HuH-7.5 (cell line): Measurements from ENCODE around the gene BMP2.

Experiments used
- DNase-seq: peaks from one replicate; pipeline ENCODE4 v3.0.0; 2011; ENCODE audit warnings: low spot score

Gene BMP2

DNA sequence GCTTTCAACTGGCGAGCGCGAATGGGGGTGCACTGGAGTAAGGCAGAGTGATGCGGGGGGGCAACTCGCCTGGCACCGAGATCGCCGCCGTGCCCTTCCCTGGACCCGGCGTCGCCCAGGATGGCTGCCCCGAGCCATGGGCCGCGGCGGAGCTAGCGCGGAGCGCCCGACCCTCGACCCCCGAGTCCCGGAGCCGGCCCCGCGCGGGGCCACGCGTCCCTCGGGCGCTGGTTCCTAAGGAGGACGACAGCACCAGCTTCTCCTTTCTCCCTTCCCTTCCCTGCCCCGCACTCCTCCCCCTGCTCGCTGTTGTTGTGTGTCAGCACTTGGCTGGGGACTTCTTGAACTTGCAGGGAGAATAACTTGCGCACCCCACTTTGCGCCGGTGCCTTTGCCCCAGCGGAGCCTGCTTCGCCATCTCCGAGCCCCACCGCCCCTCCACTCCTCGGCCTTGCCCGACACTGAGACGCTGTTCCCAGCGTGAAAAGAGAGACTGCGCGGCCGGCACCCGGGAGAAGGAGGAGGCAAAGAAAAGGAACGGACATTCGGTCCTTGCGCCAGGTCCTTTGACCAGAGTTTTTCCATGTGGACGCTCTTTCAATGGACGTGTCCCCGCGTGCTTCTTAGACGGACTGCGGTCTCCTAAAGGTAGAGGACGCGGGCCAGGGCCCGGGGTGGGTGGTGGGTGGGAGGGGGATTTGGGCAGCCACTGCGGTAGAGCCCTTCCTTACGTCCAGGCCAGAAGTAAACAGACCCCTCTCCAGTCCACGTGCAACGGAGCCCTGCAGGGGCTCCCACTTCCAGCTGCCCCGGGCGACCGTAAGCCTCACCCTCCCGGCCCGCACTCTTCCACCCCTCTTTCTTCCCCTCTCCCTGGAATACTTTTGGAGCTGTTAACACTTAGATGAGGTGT is 998 bp downstream of the BMP2 start:
- DNase-seq: peak; percentile 34

DNA sequence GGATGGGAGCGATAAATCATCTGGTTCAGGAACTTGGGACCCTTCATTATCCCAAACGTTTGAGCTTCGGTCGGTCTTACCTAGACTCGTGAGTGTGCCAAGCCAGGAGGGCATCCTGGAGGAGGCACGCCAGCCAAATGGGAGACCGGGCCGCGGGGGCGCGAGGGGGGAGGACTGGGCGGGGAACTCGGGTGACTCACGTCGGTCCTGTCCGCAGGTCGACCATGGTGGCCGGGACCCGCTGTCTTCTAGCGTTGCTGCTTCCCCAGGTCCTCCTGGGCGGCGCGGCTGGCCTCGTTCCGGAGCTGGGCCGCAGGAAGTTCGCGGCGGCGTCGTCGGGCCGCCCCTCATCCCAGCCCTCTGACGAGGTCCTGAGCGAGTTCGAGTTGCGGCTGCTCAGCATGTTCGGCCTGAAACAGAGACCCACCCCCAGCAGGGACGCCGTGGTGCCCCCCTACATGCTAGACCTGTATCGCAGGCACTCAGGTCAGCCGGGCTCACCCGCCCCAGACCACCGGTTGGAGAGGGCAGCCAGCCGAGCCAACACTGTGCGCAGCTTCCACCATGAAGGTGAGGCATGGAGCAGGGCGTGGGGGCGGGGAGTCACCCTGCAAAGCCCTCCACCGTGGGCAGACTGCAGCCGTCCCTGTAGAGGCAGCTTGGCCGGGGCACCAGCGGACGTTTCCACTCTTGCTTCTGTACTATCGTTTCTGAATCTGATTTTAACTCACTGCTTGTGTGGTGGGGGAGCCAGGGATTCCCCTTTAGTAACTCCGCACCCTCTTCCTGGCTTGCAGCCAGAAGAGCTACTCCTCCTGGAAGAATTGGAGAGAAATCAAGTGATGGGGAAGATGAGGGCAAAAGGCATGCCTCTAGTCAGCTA is 2.7 kb downstream of the BMP2 start:
- peak; percentile 71 for DNase-seq

DNA sequence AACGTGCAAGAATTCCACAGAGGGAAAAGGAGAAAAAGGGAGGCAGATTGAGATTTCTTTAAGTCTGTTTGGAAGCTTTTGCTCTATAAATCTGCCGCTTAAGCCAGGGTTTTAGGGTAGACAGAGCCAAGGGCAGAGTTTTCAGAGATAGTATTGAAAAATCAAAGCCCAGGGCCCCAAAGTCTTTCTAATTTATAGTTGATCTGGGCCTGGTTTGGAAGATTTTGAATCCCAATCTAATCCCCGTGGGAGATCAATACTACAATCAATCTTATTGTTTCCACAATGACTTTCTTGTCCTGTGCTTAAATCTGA is 3.3 kb downstream of the BMP2 start:
- no peak for DNase-seq

DNA sequence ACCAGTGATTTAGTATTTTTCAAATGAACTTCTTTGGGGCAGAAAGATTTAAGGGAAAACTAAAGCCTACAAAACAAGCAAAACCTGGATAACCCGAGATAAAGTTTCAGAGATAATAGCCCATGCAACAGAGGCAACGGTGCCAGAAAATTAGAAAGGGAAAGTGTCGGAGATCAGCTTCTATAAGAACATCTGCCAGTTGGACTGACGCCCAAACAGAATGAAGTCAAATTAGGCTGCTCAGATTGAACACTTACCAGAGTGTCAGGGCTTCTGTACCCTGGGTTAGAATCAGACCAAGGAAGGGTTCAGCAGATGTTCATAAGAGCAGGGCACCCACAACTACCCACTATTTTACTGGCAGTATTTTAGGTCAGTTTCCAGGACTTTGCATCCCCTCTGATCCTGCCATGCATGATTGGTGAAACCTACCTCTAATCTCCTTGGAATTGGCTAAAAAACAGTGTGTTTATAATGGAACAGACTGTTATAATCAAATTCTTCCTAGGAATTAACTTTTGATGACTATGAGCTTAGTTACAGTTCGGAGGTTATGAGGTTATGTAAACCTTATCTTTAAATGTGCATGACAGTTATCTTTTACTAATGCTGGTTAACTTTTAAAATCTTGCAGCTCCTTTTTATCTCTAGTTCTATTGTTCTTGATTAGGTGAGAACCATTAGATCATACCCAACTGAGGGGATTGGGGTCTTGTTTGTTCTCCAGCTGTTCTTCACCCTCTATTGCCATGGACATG is 13.1 kb downstream of the BMP2 start:
- no peak for DNase-seq

DNA sequence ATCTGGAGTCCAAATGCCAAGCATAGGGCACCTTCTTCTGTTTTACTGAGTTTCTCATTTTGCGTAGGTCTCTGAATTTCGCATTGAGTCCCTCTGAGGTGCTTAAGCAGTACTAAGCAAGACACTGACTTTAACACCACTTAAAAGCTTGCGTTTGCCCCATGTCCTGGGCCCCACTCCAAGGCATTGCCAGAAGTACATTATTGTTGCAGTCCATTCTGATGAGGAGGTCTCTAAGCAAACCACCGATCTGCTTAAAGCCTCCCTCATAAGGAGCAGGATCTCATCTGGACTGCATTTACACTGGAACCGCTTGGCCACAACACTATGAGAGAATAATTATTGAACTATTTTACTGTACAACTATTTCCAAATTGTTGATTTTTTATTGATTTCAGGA is 16.3 kb downstream of the BMP2 start:
- no peak for DNase-seq

DNA sequence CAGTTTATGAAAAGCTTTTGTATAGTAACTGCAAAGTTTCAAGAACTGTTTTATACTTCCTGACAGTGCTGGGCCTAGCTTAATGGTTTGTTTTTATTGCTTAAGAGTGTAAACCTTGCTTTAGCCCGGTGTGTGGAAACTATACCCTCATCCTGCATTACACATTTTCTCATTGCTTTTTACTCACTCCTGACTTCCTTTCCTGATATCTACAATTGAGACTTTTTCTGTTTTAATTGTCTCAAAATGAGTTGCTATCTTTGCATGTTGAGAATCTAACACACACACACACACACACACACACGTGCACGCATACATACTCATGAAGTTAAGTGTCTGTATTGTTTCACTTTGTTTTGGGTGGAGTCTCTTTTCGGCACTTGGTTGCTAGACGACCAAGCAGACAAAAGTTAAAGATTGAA is 16.7 kb downstream of the BMP2 start:
- no peak for DNase-seq

DNA sequence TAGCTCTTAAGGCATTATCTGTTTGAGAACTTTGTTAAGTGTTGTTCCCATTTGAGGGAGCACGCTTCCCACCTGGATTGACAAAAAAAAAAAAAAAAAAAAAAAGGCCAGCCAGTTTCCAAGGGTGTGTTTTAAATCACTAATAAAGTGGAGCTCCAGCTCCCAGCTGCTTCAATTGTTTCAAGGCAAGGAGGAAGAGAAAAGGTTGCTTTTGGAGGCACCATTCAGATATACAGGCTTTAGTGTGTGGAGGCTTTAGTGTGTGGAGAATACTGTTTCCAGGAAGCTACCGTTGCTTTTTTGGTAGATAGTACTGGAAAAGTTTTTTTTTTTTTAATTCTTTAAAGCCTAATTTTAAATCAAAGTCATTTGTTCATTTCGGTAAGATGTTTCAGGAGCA is 17.3 kb downstream of the BMP2 start:
- no peak for DNase-seq

DNA sequence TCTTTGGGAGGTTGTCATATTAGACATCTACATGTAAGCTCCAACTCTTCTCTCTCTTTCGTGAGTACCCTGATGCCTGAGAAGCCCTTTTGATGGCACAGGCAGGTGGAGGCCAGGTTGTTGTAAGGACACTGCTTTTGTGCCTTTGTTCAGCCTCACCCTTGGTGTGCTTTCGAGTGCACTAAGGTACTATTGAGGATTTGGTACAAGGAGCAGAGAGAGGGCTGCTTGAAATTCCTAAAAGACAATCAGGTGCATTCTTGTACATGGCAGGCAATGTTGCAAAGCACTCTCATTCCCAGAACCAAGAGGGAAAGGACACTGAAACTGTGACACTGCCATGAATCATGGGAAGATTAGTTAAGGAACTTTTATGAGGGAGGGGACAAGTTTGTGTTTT is 19.1 kb downstream of the BMP2 start:
- DNase-seq: no peak

DNA sequence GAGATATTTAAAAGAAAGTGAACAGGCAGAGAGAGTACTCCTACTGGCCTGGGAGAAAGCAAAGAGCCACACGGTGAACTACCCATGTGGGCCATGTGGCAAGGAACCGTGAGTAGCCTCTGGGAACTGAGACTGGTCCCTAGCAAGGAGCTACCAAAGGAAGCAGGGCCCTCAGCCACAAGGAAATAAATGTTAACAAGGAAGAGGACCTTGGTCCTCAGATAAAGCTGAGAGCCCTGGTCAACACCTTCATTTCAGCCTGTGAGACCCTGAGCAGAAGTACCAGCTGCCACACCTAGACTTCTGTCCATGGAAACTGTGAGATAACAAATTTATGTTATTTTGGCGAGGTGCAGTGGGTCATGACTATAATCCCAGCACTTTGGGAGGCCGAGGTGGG is 25.3 kb downstream of the BMP2 start:
- no peak for DNase-seq

DNA sequence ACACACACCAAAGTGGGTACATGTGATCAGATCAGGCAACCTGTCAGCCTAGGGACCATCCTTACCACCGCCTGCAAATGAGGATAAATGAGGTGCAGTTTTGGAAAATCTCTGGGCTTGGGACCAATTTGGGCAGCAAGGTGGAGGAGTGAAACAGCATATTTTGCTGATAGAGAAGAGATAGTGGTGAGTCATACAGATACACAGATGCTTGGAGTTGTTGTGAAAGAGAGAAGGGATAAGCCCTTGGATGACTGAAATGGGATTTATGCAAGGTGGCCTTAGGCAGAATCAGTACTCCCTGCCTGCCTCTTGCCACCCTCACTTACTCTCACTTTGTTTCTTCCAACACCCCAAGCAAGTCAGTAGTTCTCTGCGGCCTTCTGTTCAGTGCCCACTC is 34.7 kb downstream of the BMP2 start:
- DNase-seq: no peak

DNA sequence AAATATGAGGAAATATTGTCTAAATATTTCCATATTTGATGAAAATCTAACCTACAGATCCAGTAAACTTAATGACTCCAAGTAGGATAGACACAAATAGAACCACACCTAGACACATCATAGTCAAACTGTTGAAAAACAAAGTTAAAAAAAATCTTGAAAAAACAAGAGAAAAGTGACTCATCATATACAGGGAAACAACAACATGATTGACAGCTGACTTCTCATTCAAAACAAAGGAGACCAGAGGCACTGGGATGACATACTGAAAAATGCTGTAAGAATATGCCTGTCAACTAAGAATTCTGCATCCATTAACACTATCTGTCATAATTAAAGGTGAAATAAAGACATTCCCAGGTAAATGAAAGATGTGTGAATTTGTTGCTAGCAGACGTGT is 38.8 kb downstream of the BMP2 start:
- DNase-seq: no peak

DNA sequence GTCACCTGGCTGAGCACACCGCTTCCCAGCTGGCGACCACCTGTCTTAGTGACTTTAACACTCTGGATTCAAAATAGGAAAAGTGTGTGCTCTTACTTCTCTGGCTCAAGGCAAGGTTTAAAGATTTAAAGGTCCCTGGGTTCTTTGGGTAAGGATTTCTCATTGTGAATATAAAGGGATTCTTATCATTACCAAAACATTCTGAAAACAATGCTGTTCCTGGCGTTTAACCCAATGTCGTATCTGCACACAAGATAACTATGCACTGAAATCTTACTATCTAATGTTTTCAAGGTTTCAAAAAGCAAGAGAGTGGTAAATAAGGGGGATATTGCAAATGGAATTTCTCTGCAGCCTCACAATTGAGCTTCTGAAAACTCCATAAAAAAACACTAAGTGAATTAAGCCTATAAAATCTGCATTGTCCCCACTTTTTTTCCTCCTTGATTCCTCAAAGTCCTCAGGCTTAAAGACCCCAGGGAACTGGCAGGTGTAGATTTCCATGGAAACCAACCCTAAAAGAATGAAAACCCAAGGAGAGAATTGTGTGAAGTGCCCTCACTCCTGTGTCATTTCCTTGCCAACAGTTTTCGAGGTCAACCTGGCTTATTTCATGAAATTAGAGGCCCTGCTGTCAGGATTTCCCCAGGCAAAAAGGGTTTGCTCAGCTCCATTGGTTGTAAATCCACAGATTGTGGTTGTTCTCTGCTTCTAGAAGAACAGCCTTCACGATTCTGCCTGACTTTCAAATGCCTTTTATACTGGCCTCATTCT is 44.0 kb downstream of the BMP2 start:
- no peak for DNase-seq

DNA sequence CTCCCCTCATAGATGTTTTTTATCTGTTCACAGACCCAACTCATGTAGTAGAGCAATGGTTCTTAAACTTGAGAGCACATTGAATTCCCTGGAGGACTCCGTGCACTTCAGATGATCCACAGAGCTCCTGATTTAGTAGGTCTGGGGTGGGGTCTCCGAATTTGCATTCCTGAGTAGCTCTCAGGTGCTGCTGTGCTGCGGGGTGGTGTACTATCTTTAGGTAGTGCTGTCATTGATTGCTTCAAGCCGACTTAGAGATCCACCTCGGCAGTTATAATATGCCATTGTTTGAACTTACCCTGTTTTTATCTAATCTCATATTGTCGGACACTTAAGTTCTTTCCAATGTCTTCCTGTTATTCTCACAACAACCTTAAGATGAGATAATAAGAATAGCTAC is 45.0 kb downstream of the BMP2 start:
- no peak for DNase-seq

DNA sequence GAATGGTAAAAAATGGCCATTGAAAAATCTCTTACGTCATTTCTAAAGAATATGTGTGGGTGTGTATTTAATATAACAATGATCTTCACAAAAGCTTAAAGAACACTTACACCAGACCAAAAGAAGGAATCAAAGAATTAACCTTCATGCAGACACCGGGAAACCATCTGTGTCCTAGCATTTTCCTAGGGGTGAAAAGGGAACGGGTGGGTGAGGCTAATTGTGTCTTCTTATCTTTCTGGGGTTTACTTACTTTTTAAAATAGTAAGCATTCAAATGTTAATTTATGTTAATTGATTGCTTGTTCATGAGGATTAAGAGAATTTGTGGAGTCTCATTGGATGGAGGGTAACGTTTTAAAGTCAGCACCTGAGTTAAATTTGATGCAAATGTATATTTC is 47.5 kb downstream of the BMP2 start:
- no peak for DNase-seq

DNA sequence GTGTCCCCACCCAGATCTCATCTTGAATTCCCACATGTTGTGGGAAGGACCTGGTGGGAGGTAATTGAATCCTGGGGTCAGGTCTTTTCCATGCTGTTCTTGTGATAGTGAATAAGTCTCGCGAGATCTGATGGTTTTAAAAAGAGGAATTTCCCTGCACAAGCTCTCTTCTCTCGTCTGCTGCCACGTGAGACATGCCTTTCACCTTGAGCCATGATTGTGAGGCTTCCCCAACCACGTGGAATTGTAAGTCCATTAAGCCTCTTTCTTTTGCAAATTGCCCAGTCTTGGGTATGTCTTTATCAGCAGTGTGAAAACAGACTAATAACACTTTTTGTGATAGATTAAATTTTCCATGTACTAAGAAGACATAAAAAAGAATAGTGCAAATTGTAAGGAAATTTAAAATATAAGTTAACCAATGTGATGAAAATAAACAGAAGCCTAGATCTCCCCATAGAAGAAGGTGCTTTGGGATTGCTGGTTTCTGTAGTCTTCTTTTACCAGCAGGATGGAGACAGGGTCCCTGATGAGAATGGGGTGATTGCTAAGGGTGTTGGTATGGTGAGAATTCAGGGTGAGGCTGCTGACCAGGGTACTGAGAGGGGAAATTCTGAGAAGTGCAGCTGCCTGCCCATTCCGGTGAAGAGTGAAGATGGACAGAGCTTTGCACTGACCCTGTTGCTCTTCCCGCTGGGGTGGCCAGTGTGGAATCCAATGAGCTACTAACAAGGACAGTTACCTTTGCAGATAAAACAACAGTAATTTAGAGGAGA is 50.7 kb downstream of the BMP2 start:
- no peak for DNase-seq

DNA sequence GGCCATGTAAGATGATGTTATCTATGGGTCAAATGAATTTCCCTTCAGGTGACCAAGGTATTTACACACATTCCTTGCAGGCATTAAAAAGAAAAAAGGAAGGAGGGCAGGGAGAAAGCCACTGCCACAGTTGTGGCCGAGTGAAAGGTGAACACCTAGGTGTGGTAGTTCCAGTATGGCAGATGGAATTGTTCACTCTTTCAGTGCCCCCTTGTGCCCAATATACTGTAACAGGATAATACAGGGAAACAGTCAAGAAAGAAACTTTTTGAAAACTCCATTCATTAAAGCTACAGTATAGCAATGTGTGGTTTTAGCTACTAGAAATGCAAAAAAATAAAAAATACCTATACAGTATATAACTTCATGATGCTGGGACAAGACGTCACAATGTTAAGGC is 52.1 kb downstream of the BMP2 start:
- peak; percentile 19 for DNase-seq

DNA sequence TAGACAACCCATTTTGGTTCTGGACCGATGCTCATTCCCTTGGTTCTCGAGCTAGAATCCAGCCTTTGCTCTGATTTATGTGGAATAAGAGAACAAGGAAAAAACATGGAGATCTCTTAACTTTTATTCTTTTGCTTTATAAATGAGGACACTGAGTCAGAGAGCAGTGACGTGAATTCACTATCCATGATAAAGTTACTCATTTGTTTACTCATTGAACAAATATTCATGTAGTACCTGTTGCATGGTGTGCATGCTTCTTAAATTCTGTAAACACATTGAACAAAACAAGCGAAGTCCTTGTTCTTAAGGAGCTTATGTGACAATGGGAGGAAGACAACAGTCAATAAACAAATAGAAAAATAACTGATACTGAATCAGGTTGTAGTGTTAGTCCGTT is 56.9 kb downstream of the BMP2 start:
- DNase-seq: no peak

DNA sequence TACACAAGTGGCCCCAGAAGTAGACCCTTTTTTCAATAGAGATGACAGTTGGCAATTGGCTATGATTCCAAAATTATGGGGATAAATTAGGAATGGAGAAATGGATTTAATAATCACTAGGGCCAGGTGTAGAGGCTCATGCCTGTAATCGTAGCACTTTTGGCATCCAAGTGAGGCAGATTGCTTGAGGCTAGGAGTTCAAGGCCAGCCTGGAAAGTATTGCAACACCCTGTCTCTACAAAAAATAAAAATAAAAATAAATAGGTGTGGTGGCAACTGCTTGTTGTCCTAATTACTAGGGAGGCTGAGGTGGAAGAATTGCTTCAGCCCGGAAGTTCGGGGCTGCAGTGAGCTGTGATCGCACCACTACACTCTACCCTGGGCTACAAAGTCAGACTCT is 60.0 kb downstream of the BMP2 start:
- DNase-seq: no peak

DNA sequence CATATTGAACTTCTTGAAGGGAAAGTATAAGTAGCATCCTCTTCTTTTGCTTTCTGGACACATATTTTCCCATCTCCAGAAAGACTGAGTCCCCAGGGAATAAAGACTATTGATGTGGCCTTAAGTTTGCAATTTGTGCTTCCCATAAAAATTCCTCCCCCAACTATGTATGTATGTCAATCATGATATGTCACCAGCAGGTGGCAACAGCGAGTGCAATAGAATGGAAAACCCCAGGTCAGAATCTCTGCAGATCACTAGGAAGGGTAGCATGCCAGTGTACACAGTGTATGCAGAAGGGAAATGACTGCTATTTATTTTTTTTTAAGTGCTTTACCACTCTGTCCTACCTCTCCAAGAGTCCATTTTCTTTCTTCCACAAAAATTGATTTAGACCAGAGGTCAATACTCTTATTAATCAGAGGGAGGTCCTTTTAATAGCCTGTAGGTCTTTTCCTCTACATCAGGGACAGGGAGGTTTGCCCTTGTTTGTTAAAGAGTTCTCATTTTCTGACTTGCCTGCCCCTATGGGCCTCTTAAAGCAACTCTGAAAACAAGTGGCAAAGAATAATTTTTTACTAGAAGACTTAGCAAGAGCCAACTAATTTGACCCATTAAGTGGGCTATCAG is 61.4 kb downstream of the BMP2 start:
- peak; percentile 45 for DNase-seq

DNA sequence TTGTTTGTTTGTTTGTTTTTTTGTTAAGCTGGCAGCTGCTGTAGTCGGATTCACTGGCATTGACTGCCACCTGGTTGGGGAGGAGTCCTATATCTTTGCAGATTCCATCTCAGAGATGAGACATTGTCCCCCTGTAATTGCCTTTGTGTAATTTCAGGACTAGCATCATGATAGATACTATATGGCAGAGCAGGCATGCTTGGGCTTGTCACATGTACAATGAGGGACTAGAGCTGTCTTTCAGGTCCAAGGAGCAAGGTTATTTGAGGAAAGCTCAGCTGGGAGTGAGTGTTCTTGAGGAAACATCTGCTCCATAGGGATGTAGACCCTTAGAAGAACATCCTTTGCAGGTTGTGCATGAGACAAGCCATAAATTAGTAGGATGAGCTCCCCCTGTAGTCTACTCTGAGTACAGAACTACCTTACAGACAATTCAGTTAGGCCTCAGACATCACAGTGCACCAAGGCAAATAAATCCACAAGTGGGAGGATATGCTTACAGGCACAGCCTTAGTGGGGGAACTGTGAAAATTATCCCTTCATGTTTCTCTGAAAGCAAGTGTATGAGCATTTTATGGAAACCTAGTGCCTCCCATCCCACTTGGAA is 62.1 kb downstream of the BMP2 start:
- DNase-seq: no peak
